ENCODE data around the gene MGAT3.

GRCh38 chr22:39408173-39408572 lies 48.6 kb upstream of the MGAT3 start:
- TF ChIP-seq, protein P1, sequence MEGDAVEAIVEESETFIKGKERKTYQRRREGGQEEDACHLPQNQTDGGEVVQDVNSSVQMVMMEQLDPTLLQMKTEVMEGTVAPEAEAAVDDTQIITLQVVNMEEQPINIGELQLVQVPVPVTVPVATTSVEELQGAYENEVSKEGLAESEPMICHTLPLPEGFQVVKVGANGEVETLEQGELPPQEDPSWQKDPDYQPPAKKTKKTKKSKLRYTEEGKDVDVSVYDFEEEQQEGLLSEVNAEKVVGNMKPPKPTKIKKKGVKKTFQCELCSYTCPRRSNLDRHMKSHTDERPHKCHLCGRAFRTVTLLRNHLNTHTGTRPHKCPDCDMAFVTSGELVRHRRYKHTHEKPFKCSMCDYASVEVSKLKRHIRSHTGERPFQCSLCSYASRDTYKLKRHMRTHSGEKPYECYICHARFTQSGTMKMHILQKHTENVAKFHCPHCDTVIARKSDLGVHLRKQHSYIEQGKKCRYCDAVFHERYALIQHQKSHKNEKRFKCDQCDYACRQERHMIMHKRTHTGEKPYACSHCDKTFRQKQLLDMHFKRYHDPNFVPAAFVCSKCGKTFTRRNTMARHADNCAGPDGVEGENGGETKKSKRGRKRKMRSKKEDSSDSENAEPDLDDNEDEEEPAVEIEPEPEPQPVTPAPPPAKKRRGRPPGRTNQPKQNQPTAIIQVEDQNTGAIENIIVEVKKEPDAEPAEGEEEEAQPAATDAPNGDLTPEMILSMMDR (IDR thresholded peaks at IDR 0.05; ENCODE audit: extremely low read depth in 1 of 2, insufficient read depth in 1 of 2, low read depth in 1 of 2, low read length in 2 of 2): no peak
- TF ChIP-seq EZH2 (IDR thresholded peaks at IDR 0.05; ENCODE audit: borderline replicate concordance, low read depth, low read length, severe bottlenecking): no peak

Measured in endothelial cell of umbilical vein (primary cell).